ENCODE measurements around the gene ANKRD62. TPM values are rescaled to one million over a fixed set of nuclear protein-coding genes. Genes with fewer than 3 reads are reported as not detected.

The ANKRD62 gene
- total RNA-seq, 4 donors from 2014 or later = under 0.01 to 0.97 (median 0.27) TPM; not detected in 1

DNA sequence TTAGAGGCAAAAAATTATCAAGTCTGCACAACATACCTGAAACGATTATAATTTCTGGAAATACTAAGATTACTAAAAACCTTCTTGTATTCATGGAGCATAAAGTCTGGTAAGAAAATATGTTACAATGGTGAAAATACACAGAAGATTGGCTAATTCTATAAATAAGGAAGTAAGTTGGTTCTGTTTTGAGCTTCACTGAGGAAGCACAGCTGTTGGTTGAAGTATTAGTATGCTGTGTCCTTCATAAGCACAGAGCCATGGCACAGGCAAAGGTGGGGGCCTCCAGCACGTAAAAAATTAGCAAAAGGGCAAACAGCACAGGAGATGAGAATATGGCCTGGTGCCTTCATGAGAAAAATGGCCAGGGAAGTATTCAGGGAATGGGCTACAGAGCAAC, 40.4 kb upstream of the ANKRD62 start:
- no peak overlapping the region for H3K4me3 ChIP-seq
- no peak for DNase-seq
- intact Hi-C loops (cut with DNase I) = no loop called here
- no peaks in the 10 kb centered on the region for H3K9me3 ChIP-seq
- H3K36me3 ChIP-seq = no peaks in the 10 kb centered on the region
- H3K27ac ChIP-seq = no peak overlapping the region
- H3K27me3 ChIP-seq = no peaks in the 10 kb centered on the region
- WGBS, 2 donors = 40 to 54% methylated on average over 2 of the region's 2 CpGs
- no peaks in the 10 kb centered on the region for H3K4me1 ChIP-seq
- TF ChIP-seq, protein P1, sequence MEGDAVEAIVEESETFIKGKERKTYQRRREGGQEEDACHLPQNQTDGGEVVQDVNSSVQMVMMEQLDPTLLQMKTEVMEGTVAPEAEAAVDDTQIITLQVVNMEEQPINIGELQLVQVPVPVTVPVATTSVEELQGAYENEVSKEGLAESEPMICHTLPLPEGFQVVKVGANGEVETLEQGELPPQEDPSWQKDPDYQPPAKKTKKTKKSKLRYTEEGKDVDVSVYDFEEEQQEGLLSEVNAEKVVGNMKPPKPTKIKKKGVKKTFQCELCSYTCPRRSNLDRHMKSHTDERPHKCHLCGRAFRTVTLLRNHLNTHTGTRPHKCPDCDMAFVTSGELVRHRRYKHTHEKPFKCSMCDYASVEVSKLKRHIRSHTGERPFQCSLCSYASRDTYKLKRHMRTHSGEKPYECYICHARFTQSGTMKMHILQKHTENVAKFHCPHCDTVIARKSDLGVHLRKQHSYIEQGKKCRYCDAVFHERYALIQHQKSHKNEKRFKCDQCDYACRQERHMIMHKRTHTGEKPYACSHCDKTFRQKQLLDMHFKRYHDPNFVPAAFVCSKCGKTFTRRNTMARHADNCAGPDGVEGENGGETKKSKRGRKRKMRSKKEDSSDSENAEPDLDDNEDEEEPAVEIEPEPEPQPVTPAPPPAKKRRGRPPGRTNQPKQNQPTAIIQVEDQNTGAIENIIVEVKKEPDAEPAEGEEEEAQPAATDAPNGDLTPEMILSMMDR (IDR thresholded peaks at IDR 0.05) = no peak
- no peak for TF ChIP-seq POLR2A (IDR thresholded peaks at IDR 0.05)

DNA sequence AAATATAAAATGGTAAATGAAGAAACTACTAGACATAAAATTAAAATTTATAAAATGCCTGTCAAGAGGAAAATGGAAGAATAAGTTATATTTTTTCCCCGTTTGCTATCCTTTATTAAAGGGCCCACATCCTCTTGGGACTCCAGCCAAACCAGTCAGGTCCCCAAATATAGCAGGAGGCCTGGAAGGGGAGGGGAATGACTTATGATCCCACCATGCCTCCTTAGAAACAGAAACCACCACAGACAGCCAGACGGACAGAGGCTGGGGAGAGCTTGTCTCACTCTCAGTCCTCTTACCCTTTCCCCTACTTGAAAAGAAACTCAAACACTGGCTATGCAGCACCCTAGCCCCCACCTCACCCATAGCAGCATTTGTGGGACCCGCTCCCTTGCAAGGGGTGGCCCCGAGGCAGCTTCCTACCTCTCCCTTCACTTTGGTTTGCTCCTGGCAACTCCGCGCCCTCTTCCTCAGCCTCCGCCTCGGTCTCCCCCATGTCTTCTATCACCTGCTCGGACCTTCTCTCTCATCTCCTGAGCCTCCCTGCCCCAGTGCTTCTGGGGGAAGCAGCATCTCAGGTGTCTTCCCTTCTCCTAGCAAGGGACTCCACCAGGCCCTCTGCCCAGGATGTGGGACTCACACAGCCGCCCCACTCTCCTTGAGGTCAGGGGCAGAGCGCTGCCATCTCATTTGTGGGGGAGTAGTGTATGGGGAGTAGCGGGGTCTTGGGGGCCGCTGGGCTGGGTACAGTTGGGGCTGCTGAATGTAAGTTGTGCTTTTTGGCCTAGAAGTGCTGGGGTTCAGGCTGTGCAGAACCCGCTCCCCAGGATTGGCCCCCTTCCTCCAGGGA, 37.4 kb upstream of the ANKRD62 start:
- no peak for DNase-seq
- no peaks in the 10 kb centered on the region for H3K27me3 ChIP-seq
- no peak overlapping the region for H3K4me3 ChIP-seq
- 71 to 74% methylated on average over 8 to 12 of the region's 14 CpGs for WGBS, 2 donors
- no peaks in the 10 kb centered on the region for H3K9me3 ChIP-seq
- intact Hi-C loops (cut with DNase I) = no loop called here
- TF ChIP-seq, protein P1 (IDR thresholded peaks at IDR 0.05) = no peak
- no peaks in the 10 kb centered on the region for H3K4me1 ChIP-seq
- H3K27ac ChIP-seq = no peak overlapping the region
- H3K36me3 ChIP-seq = no peaks in the 10 kb centered on the region

DNA sequence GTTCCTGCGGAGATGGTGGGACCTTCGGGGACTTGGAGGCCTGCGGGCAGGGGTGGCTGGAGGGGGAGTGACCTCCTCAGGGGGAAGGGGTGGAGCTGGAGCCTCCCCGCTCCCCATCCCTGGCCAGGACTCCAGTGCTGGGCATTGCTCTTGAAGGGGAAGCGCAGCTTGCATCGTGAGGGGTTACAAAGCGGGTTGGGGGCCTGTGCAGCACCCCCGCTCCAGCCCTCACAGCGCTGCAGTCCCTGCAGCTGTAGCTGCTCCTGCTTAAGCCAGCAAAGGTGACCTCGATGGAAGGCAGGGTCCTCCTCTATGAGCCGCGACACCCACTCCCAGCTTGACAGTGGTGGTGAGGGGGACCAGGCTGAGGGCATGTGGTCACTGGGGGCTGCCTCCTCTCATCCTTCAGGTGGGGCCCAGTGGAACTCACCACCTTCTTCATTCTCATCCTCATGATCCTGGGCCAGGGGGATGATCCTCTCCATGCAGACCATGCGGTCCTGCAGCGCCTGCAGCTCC, 36.7 kb upstream of the ANKRD62 start:
- intact Hi-C loops (cut with DNase I) = no loop called here
- Histone ChIP-seq H3K36me3 (no peaks in the 10 kb centered on the region), H3K9me3 (no peaks in the 10 kb centered on the region), H3K27ac (no peak overlapping the region), H3K4me1 (no peaks in the 10 kb centered on the region), H3K4me3 (no peak overlapping the region), H3K27me3 (no peaks in the 10 kb centered on the region)
- TF ChIP-seq, protein P1 (IDR thresholded peaks at IDR 0.05) = no peak
- TF ChIP-seq POLR2A (IDR thresholded peaks at IDR 0.05) = no peak
- no peak for DNase-seq
- WGBS, 2 donors = 81% methylated on average over 6 of the region's 14 CpGs; no CpG with 5 or more reads in 1 of the 2 donors

DNA sequence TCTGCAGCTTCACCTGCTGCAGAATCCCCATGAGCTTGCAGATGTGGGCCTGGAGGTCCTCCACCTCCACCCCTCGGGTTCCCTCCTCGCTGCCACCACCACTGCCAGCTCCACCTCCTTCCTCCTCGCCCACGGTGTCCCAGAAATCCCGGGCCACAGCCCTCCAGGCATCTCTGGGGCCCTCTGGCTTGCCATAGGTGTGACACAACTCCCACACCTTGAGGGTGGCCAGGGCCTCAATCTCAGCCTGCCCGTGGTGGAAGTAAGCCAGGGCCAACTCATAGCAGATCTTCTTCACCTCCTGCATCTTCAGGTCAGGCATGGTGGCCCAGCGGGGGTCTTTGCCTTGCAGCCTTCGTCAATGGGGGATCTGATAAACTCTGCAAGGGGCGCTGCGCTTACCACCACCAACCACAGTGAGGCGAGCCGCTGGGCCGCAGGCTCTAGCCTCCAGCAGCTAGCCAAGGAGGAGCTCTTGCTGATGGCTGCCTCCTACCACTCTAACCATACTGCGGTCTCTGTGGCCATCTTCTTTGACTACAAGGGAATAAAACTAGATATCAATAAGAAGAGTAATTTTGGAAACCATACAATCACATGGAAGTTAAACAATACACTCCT, 36.1 kb upstream of the ANKRD62 start:
- TF ChIP-seq, protein P1 (IDR thresholded peaks at IDR 0.05) = no peak
- no peak for TF ChIP-seq POLR2A (IDR thresholded peaks at IDR 0.05)
- DNase-seq = no peak

More for the DNA sequence above, 36.1 kb upstream of the ANKRD62 start:
- Histone ChIP-seq H3K4me1 (no peaks in the 10 kb centered on the region), H3K9me3 (no peaks in the 10 kb centered on the region), H3K4me3 (no peak overlapping the region), H3K36me3 (no peaks in the 10 kb centered on the region), H3K27me3 (no peaks in the 10 kb centered on the region), H3K27ac (no peak overlapping the region)
- intact Hi-C loops (cut with DNase I) = no loop called here
- WGBS, 2 donors = 39 to 77% methylated on average over 4 of the region's 14 CpGs

All from esophagus squamous epithelium (tissue), 5 donors.